GM23248 (cell line): ENCODE data around the gene NKX1-2.

Source experiments
- EZH2 ChIP-seq: fragments of 200-600 bp; sonication (generic); IDR thresholded peaks from 2 replicates; pipeline ENCODE4 v1.6.1; 2018; ENCODE audit warnings: antibody characterized with exemption, mild to moderate bottlenecking; ENCODE audit not compliant: insufficient read depth, poor library complexity, severe bottlenecking
- EZH2phosphoT487 ChIP-seq: fragments of 200-600 bp; sonication (generic); IDR thresholded peaks from 2 replicates; pipeline ENCODE4 v1.6.1; 2018; ENCODE audit warnings: antibody characterized with exemption, moderate library complexity, mild to moderate bottlenecking, low read depth; ENCODE audit not compliant: insufficient read depth

GRCh38 chr10:124486635-124487034, 36.8 kb upstream of the NKX1-2 start:
- TF ChIP-seq EZH2 (no peak), EZH2phosphoT487 (no peak)
